GM18526 (cell line): Measurements from ENCODE around the gene NEUROG3.

ENCODE experiments used
- POLR2A ChIP-seq: IDR thresholded peaks from 3 replicates; pipeline ENCODE4 v1.6.1; 2011; ENCODE audit not compliant: insufficient read length; ENCODE audit errors: extremely low read depth

The NEUROG3 gene

GRCh38 chr10:69558559-69558958 is 14.7 kb downstream of the NEUROG3 start:
- TF ChIP-seq POLR2A = no peak

- TF ChIP-seq POLR2A = no peak
Observed at GRCh38 chr10:69554611-69555010, 18.6 kb downstream of the NEUROG3 start.

- TF ChIP-seq POLR2A = no peak
Observed at GRCh38 chr10:69553328-69553727, 19.9 kb downstream of the NEUROG3 start.

- TF ChIP-seq POLR2A = no peak
Observed at GRCh38 chr10:69552268-69552667, 21.0 kb downstream of the NEUROG3 start.

- no peak for TF ChIP-seq POLR2A
Observed at GRCh38 chr10:69549959-69550358, 23.3 kb downstream of the NEUROG3 start.

GRCh38 chr10:69541463-69541862 is 31.8 kb downstream of the NEUROG3 start:
- no peak for TF ChIP-seq POLR2A

GRCh38 chr10:69538461-69538860 is 34.8 kb downstream of the NEUROG3 start:
- TF ChIP-seq POLR2A = no peak

- no peak for TF ChIP-seq POLR2A
Observed at GRCh38 chr10:69537449-69537848, 35.8 kb downstream of the NEUROG3 start.

GRCh38 chr10:69533658-69534057 is 39.6 kb downstream of the NEUROG3 start:
- no peak for TF ChIP-seq POLR2A

- TF ChIP-seq POLR2A = no peak
Observed at GRCh38 chr10:69527961-69528360, 45.3 kb downstream of the NEUROG3 start.
